Stimulated activated naive CD8-positive, alpha-beta T cell treated with anti-CD3 and anti-CD28 coated beads, Interleukin-15, Interleukin-2, amounts not matched to agents 100 ng/mL and 50 ng/mL, for 24 hours (primary cell): ENCODE data around the gene RD3L.
"Not testable (repeated sequence)": the region's sequence is repeated elsewhere in the genome, so short reads cannot be mapped to it uniquely, and the experiment has no call there.

Experiments
- H3K27ac Mint-ChIP-seq: one replicate; pipeline ENCODE4 v1.8.0; 2021; ENCODE audit warnings: mild to moderate bottlenecking, mixed read lengths
- H3K27me3 Mint-ChIP-seq: one replicate; pipeline ENCODE4 v1.8.0; 2021; ENCODE audit warnings: mixed read lengths
- H3K36me3 Mint-ChIP-seq: one replicate; pipeline ENCODE4 v1.8.0; 2021; ENCODE audit warnings: low read depth, mixed read lengths
- H3K4me1 Mint-ChIP-seq: one replicate; pipeline ENCODE4 v1.8.0; 2021; ENCODE audit warnings: low read depth, mixed read lengths
- H3K4me3 Mint-ChIP-seq: one replicate; pipeline ENCODE4 v1.8.0; 2021; ENCODE audit warnings: mild to moderate bottlenecking, mixed read lengths
- H3K9me3 Mint-ChIP-seq: one replicate; pipeline ENCODE4 v1.8.0; 2021; ENCODE audit warnings: mixed read lengths

Gene RD3L

DNA sequence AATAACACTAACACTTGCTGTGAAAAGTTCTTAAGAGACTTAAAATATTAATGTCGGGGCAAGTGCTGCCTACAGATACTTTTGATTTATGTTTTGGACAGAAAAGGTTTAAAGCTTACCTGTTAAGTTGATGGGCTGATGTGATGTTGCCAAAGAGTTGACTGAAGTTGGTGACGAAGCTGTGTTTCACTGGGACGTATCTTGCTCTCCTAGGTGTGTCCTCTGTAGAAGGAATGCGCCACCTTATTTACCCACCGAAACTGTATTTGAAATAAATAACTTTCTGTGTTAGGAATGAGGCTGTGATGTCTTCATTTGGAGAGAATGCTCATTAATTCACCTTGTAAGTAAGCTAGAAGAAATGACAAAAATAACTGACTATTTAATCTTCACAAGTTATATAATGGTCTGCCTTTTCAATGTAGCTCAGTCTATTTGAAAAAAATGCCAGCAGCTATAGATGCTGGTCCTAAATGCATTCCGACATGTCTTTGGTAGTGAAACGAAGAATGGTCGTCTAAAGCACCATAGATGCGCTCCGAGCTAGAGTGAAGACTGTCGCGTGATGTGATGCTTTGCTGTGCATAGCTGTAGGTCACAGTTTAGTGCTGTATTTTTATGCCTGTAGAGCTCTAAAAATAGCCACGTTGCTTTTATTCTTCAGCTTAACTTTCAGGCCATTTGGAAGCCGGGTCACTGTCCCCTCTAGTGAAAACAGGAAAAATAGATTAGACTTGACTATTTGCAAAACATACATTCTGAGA, at the start of gene RD3L:
Gene RD3L (minus strand): TSS at position 557 of the 764 bp plus-strand sequence. CDS start 834 bp downstream, outside the sequence.
- Mint-ChIP-seq H3K27ac (no peak within 1 kb of the TSS), H3K4me1 (no peaks in the 10 kb centered on the region), H3K27me3 (peaks cover 38% of the 10 kb centered on the region), H3K4me3 (no peak within 1 kb of the TSS), H3K36me3 (no peaks in the 10 kb centered on the region), H3K9me3 (no peaks in the 10 kb centered on the region)

DNA sequence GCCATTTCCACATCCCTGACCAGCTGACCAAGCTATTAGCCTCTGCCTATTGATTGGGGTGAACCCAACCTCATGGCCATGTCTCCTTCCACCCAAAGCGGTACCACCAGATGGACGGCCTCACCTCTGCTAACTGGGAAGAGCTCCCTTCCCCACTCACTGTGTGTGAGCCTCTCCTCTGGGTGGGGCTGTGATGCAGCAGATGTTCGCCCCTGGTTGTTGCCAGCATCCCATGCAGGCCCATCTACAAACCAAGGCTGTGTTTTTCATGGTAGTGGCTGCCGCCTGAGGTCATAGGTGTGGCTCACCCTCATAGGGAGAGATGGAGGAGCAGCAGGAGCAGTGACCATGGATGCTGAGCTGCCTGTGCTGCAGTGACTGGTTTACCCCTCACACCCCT, 47.6 kb upstream of the RD3L start:
- Mint-ChIP-seq H3K9me3 (peaks cover 10% of the 10 kb centered on the region), H3K36me3 (peaks cover 5% of the 10 kb centered on the region), H3K4me3 (no peak overlapping the region), H3K27me3 (peaks cover 31% of the 10 kb centered on the region), H3K4me1 (no peaks in the 10 kb centered on the region), H3K27ac (no peak overlapping the region)

GRCh38 chr14:103989034-103989433, 46.7 kb upstream of the RD3L start:
- Mint-ChIP-seq H3K27me3 (peaks cover 33% of the 10 kb centered on the region), H3K4me1 (no peaks in the 10 kb centered on the region), H3K36me3 (peaks cover 5% of the 10 kb centered on the region), H3K9me3 (peaks cover 10% of the 10 kb centered on the region), H3K4me3 (no peak overlapping the region), H3K27ac (no peak overlapping the region)

DNA sequence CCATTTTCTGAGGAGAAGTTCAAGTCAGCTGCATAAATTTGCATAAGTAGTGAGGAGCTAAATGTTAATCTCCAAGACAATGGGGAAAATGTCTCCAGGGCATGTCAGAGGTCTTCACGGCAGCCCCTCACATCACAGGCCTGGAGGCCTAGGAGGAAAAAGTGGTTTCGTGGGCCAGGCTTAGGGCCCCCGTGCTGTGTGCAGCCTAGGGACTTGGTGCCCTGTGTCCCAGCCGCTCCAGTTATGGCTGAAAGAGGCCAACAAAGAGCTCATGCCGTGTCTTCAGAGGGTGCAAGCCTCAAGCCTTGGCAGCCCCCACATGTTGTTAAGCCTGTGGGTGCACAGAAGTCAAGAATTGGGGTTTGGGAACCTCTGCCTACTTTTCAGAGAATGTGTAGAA, 41.9 kb upstream of the RD3L start:
- no peak overlapping the region for H3K4me3 Mint-ChIP-seq
- peaks cover 3% of the 10 kb centered on the region for H3K36me3 Mint-ChIP-seq
- H3K27me3 Mint-ChIP-seq, result peaks cover 25% of the 10 kb centered on the region
- H3K9me3 Mint-ChIP-seq, result peaks cover 7% of the 10 kb centered on the region
- no peaks in the 10 kb centered on the region for H3K4me1 Mint-ChIP-seq
- no peak overlapping the region for H3K27ac Mint-ChIP-seq

- H3K4me1 Mint-ChIP-seq, H3K27ac Mint-ChIP-seq, H3K36me3 Mint-ChIP-seq, H3K9me3 Mint-ChIP-seq, H3K4me3 Mint-ChIP-seq: not testable (repeated sequence)
- peaks cover 13% of the 10 kb centered on the region for H3K27me3 Mint-ChIP-seq
Measured at GRCh38 chr14:103980623-103981238, 38.4 kb upstream of the RD3L start.

DNA sequence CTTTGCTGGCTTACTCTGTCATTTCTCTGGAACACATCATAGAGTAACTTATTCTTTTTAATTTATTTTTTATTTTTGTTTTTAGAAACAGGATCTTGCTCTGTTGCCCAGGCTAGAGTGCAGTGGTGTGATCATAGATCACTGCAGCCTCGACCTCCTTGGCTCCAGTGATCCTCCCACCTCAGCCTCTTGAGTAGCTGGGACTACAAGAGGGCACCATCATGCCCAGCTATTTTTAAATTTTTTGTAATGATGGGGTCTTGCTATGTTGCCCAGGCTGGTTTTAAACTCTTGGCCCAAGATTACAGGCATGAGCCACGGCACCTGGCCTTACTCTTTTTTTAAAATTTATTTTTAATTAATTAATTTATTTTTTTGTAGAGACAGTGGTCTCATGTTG, 32.2 kb upstream of the RD3L start:
- H3K4me1 Mint-ChIP-seq, result no peaks in the 10 kb centered on the region
- H3K4me3 Mint-ChIP-seq, result no peak overlapping the region
- no peaks in the 10 kb centered on the region for H3K27me3 Mint-ChIP-seq
- no peaks in the 10 kb centered on the region for H3K36me3 Mint-ChIP-seq
- H3K9me3 Mint-ChIP-seq, result no peaks in the 10 kb centered on the region
- H3K27ac Mint-ChIP-seq, result no peak overlapping the region

DNA sequence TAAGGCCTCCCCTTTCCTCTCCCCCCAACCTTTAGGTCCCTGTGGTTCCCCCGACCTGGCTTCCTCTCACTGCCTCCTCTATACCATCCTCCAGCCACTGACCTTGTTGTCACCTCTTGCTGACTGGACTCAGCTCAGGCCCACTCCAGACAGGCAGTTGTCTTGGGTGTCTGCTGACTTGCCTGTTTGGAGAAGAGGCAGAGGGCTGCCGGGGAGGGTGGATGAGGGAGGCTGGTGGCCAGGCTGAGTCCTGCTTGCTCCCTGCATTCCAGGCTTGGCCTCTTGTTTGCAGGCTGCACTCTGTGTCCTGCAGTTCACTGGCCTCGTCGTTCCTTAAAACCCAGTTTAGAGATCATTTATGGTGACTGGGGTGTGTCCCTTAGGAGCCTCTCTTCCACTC, 31.0 kb upstream of the RD3L start:
- Mint-ChIP-seq H3K27me3 (no peaks in the 10 kb centered on the region), H3K4me3 (no peak overlapping the region), H3K36me3 (no peaks in the 10 kb centered on the region), H3K4me1 (no peaks in the 10 kb centered on the region), H3K9me3 (no peaks in the 10 kb centered on the region), H3K27ac (no peak overlapping the region)

- Mint-ChIP-seq H3K4me3 (no peak overlapping the region), H3K27me3 (peaks cover 8% of the 10 kb centered on the region), H3K27ac (no peak overlapping the region), H3K4me1 (no peaks in the 10 kb centered on the region), H3K36me3 (no peaks in the 10 kb centered on the region), H3K9me3 (no peaks in the 10 kb centered on the region)
Measured at GRCh38 chr14:103969961-103970360, 27.6 kb upstream of the RD3L start.

GRCh38 chr14:103966631-103967030, 24.3 kb upstream of the RD3L start:
- Mint-ChIP-seq H3K9me3 (no peaks in the 10 kb centered on the region), H3K27me3 (peaks cover 13% of the 10 kb centered on the region), H3K4me3 (no peak overlapping the region), H3K36me3 (no peaks in the 10 kb centered on the region), H3K27ac (no peak overlapping the region), H3K4me1 (no peaks in the 10 kb centered on the region)

GRCh38 chr14:103961928-103962578, 19.7 kb upstream of the RD3L start:
- no peaks in the 10 kb centered on the region for H3K9me3 Mint-ChIP-seq
- no peak overlapping the region for H3K4me3 Mint-ChIP-seq
- no peaks in the 10 kb centered on the region for H3K4me1 Mint-ChIP-seq
- no peaks in the 10 kb centered on the region for H3K36me3 Mint-ChIP-seq
- peaks cover 10% of the 10 kb centered on the region for H3K27me3 Mint-ChIP-seq
- H3K27ac Mint-ChIP-seq, result no peak overlapping the region

GRCh38 chr14:103960457-103961055, 18.2 kb upstream of the RD3L start:
- H3K4me1 Mint-ChIP-seq, result no peaks in the 10 kb centered on the region
- H3K9me3 Mint-ChIP-seq, result no peaks in the 10 kb centered on the region
- H3K36me3 Mint-ChIP-seq, result no peaks in the 10 kb centered on the region
- H3K27ac Mint-ChIP-seq, result no peak overlapping the region
- no peak overlapping the region for H3K4me3 Mint-ChIP-seq
- peaks cover 5% of the 10 kb centered on the region for H3K27me3 Mint-ChIP-seq

DNA sequence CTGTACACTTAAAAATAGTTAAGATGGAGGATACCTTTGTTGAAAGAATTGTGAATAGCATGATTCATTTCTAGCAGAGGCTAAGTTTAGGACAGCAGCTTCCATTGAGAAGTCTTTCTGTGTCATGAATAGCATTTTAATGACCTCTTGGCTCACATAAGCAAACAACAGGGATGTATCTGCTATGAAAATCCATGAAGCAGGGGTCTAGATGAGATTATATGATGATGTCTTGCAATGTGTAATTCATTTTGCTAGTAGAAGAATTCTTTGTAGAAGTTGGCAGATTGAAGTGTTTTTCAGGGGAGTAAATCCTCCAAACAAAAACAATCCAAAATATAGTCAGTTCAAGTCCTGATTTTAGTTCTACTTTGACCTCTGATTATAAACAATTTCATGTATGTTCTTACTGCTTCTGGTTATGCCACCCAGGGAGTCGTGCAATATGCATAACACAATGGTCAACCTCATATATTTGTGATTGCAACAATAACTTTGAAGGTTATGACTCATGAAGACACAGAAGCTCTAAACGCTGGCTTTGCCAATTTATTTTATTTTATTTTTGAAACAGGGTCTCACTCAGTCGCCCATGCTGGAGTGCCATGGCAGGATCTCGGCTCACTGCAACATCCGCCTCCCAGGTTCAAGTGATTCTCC, 6.9 kb upstream of the RD3L start:
- no peak overlapping the region for H3K4me3 Mint-ChIP-seq
- no peaks in the 10 kb centered on the region for H3K4me1 Mint-ChIP-seq
- H3K36me3 Mint-ChIP-seq, result no peaks in the 10 kb centered on the region
- H3K27ac Mint-ChIP-seq, result no peak overlapping the region
- H3K9me3 Mint-ChIP-seq, result no peaks in the 10 kb centered on the region
- H3K27me3 Mint-ChIP-seq, result peaks cover 52% of the 10 kb centered on the region

GRCh38 chr14:103948442-103948841, 6.1 kb upstream of the RD3L start:
- no peaks in the 10 kb centered on the region for H3K4me1 Mint-ChIP-seq
- peaks cover 49% of the 10 kb centered on the region for H3K27me3 Mint-ChIP-seq
- H3K27ac Mint-ChIP-seq, result no peak overlapping the region
- H3K9me3 Mint-ChIP-seq, result no peaks in the 10 kb centered on the region
- no peak overlapping the region for H3K4me3 Mint-ChIP-seq
- no peaks in the 10 kb centered on the region for H3K36me3 Mint-ChIP-seq

GRCh38 chr14:103946975-103947374, 4.6 kb upstream of the RD3L start:
- no peaks in the 10 kb centered on the region for H3K36me3 Mint-ChIP-seq
- H3K4me3 Mint-ChIP-seq, result no peak overlapping the region
- no peaks in the 10 kb centered on the region for H3K9me3 Mint-ChIP-seq
- H3K4me1 Mint-ChIP-seq, result no peaks in the 10 kb centered on the region
- H3K27me3 Mint-ChIP-seq, result peaks cover 49% of the 10 kb centered on the region
- H3K27ac Mint-ChIP-seq, result no peak overlapping the region

GRCh38 chr14:103943673-103944072, 1.3 kb upstream of the RD3L start:
- Mint-ChIP-seq H3K4me1 (no peaks in the 10 kb centered on the region), H3K27ac (no peak overlapping the region), H3K4me3 (no peak overlapping the region), H3K9me3 (no peaks in the 10 kb centered on the region), H3K27me3 (peaks cover 49% of the 10 kb centered on the region), H3K36me3 (no peaks in the 10 kb centered on the region)
